Keratinocyte (primary cell): ENCODE measurements around the gene PLAAT3. TPM values are rescaled to one million over a fixed set of nuclear protein-coding genes. Genes with fewer than 3 reads are reported as not detected.

ENCODE experiments used
- DNase-seq: peaks from one replicate; pipeline ENCODE4 v3.0.0-alpha.2; 2011; ENCODE audit warnings: low read depth, missing footprints, low spot score
- FAIRE-seq: peaks from 2 replicates; lab custom pipeline; 2011; peaks lifted over from hg19 to GRCh38; lab: Jason Lieb, UNC
- H2AFZ ChIP-seq: 2 replicates; pipeline ENCODE4 v1.6.0; 2012; ENCODE audit warnings: low read length, control low read depth, inconsistent platforms; ENCODE audit not compliant: control insufficient read depth
- H3K27ac ChIP-seq: 2 replicates; pipeline ENCODE4 v1.5.1; 2011; ENCODE audit warnings: low read length; ENCODE audit not compliant: control insufficient read depth, insufficient read depth
- H3K27me3 ChIP-seq: 3 replicates; pipeline ENCODE4 v1.6.0; 2011; ENCODE audit warnings: low read length; ENCODE audit not compliant: control insufficient read depth, insufficient read depth; ENCODE audit errors: extremely low read depth
- H3K36me3 ChIP-seq, 2 experiments: 2 replicates in 1 of 2; 3 replicates in 1 of 2; pipeline ENCODE4 v1.5.1; 2011; ENCODE audit warnings: low read length in 2 of 2, mild to moderate bottlenecking in 1 of 2; ENCODE audit not compliant: control insufficient read depth in 2 of 2, insufficient read depth in 2 of 2; ENCODE audit errors: extremely low read depth in 1 of 2
- H3K4me1 ChIP-seq: 3 replicates; pipeline ENCODE4 v1.5.1; 2011; ENCODE audit warnings: low read length; ENCODE audit not compliant: control insufficient read depth, insufficient read depth; ENCODE audit errors: extremely low read depth
- H3K4me2 ChIP-seq: 3 replicates; pipeline ENCODE4 v1.6.0; 2011; ENCODE audit warnings: low read depth, low read length; ENCODE audit not compliant: control insufficient read depth, insufficient read depth; ENCODE audit errors: extremely low read depth
- H3K4me3 ChIP-seq, 3 experiments: fragments of 200-600 bp in 1 of 3; sonication (generic) in 1 of 3; 2 replicates in 2 of 3; 3 replicates in 1 of 3; pipeline ENCODE4 v1.5.1; 2011 to 2016; ENCODE audit warnings: low read length in 3 of 3, mild to moderate bottlenecking in 3 of 3, control low read depth in 2 of 3, inconsistent platforms in 1 of 3, low read depth in 1 of 3, mixed read lengths in 1 of 3, mixed run types in 1 of 3, moderate library complexity in 1 of 3; ENCODE audit not compliant: control insufficient read depth in 2 of 3, insufficient read depth in 2 of 3; ENCODE audit errors: extremely low read depth in 1 of 3
- H3K79me2 ChIP-seq: 2 replicates; pipeline ENCODE4 v1.6.0; 2012; ENCODE audit warnings: low read length; ENCODE audit not compliant: control insufficient read depth, insufficient read depth
- H3K9ac ChIP-seq: 3 replicates; pipeline ENCODE4 v1.6.0; 2011; ENCODE audit warnings: low read length; ENCODE audit not compliant: control insufficient read depth, insufficient read depth; ENCODE audit errors: extremely low read depth
- H3K9me1 ChIP-seq: 3 replicates; pipeline ENCODE4 v1.6.0; 2011; ENCODE audit warnings: low read length; ENCODE audit not compliant: control insufficient read depth, insufficient read depth; ENCODE audit errors: extremely low read depth
- H3K9me3 ChIP-seq: 2 replicates; pipeline ENCODE4 v1.5.1; 2012; ENCODE audit warnings: low read depth, low read length; ENCODE audit not compliant: control insufficient read depth
- H4K20me1 ChIP-seq: 3 replicates; pipeline ENCODE4 v1.6.0; 2011; ENCODE audit warnings: low read length; ENCODE audit not compliant: control insufficient read depth, insufficient read depth; ENCODE audit errors: extremely low read depth
- CTCF ChIP-seq, 3 experiments: IDR thresholded peaks in 1 of 3; conservative IDR thresholded peaks in 1 of 3; optimal IDR thresholded peaks in 1 of 3; 2 replicates in 2 of 3; 3 replicates in 1 of 3; pipeline versions ENCODE3 to v1.5.1; 2011; ENCODE audit warnings: low read length in 3 of 3, mild to moderate bottlenecking in 3 of 3, moderate library complexity in 2 of 3, control low read depth in 1 of 3, inconsistent platforms in 1 of 3; ENCODE audit not compliant: insufficient read depth in 2 of 3; ENCODE audit errors: extremely low read depth in 1 of 3
- EZH2 ChIP-seq: IDR thresholded peaks from one replicate; pipeline ENCODE4 v1.6.1; 2012; ENCODE audit warnings: inconsistent platforms, mild to moderate bottlenecking, low read length, moderate library complexity
- dilution Hi-C: fragments of 300-500 bp; cut with MboI; formaldehyde crosslinking; loops from one replicate; pipeline ENCODE4 v1.7.0; 2020; ENCODE audit warnings: low sequenced_read_pairs; ENCODE audit not compliant: extremely low pct_ligation_motif_present
- polyA plus RNA-seq, 5 experiments: library from polyadenylated mRNA; depleted of rRNA in 3 of 5; stranded (reverse) in 3 of 5; stranded (forward) in 1 of 5; unstranded in 1 of 5; fragments of >200 nt; gene quantifications; 1 replicate in 1 of 5; 2 replicates in 3 of 5; 3 replicates in 1 of 5; pipeline versions ENCODE4 v1.2.1 to v1.2.3, GENCODE V29; 2011 to 2012; ENCODE audit warnings: missing spikeins in 2 of 5, low read depth in 1 of 5, low replicate concordance in 1 of 5

Gene PLAAT3
- polyA plus RNA-seq, 1 donor (not counting 4 experiments of a cell fraction or from before 2014, with no cell fraction given), result 0.20 TPM

- FAIRE-seq (no peak), DNase-seq (no peak)
- H3K4me1 ChIP-seq, result no peaks in the 10 kb centered on the region
- no peaks in the 10 kb centered on the region for H3K9me1 ChIP-seq
- H2AFZ ChIP-seq, result peak overlapping the region; percentile 12
- no peak overlapping the region for H3K4me2 ChIP-seq
- H3K4me3 ChIP-seq, result no peak overlapping the region
- no peaks in the 10 kb centered on the region for H3K9me3 ChIP-seq
- H3K36me3 ChIP-seq, result no peaks in the 10 kb centered on the region
- no peaks in the 10 kb centered on the region for H3K27me3 ChIP-seq
- H3K79me2 ChIP-seq, result no peaks in the 10 kb centered on the region
- H3K27ac ChIP-seq, result no peak overlapping the region
- H3K9ac ChIP-seq, result no peak overlapping the region
- dilution Hi-C loops, result no loop called here
- TF ChIP-seq EZH2 (no peak), CTCF (optimal IDR thresholded peaks at IDR 0.05 in 1 of 3, IDR thresholded peaks at IDR 0.05 in 1 of 3, conservative IDR thresholded peaks at IDR 0.05 in 1 of 3; ENCODE audit: extremely low read depth in 1 of 3, insufficient read depth in 2 of 3, low read length in 3 of 3) (no peak)
- H4K20me1 ChIP-seq, result no peaks in the 10 kb centered on the region
Measured at GRCh38 chr11:63574856-63575602, 39.2 kb downstream of the PLAAT3 start.

GRCh38 chr11:63573881-63574855, 40.1 kb downstream of the PLAAT3 start:
- no peak overlapping the region for H3K9ac ChIP-seq
- no peak overlapping the region for H3K4me2 ChIP-seq
- no peak overlapping the region for H3K27ac ChIP-seq
- H3K36me3 ChIP-seq, result no peaks in the 10 kb centered on the region
- dilution Hi-C loops, result no loop called here
- no peak overlapping the region for H3K4me3 ChIP-seq
- H3K27me3 ChIP-seq, result no peaks in the 10 kb centered on the region
- no peaks in the 10 kb centered on the region for H3K4me1 ChIP-seq
- no peak overlapping the region for H2AFZ ChIP-seq
- H3K9me1 ChIP-seq, result no peaks in the 10 kb centered on the region
- no peak for TF ChIP-seq CTCF (optimal IDR thresholded peaks at IDR 0.05 in 1 of 3, IDR thresholded peaks at IDR 0.05 in 1 of 3, conservative IDR thresholded peaks at IDR 0.05 in 1 of 3; ENCODE audit: extremely low read depth in 1 of 3, insufficient read depth in 2 of 3, low read length in 3 of 3)
- no peaks in the 10 kb centered on the region for H3K79me2 ChIP-seq
- no peaks in the 10 kb centered on the region for H3K9me3 ChIP-seq
- H4K20me1 ChIP-seq, result no peaks in the 10 kb centered on the region
- no peak for DNase-seq
- no peak for FAIRE-seq
